A549 (cell line): Measurements from ENCODE around the gene CDC45. TPM values are rescaled to one million over a fixed set of nuclear protein-coding genes. Genes with fewer than 3 reads are reported as not detected.

Experiments
- ATAC-seq, 2 experiments: fragments of 200-7000 bp in 1 of 2; fragments of >200 bp in 1 of 2; cut with Nextera tagmentation in 1 of 2; cut with Tn5 transposase in 1 of 2; 3 replicates each; pipeline versions ENCODE4 v1.8.0 to v1.9.1; 2018 to 2020; ENCODE audit warnings: mild to moderate bottlenecking in 1 of 2, moderate library complexity in 1 of 2
- CTCF ChIA-PET: fragments of 300-600 bp; sonication (Branson Sonifier 250); formaldehyde crosslinking; extraction: SDS; loops from one replicate; lab custom pipeline; 2021; ENCODE audit warnings: antibody characterized with exemption, inconsistent platforms; lab: Yijun Ruan, JAX
- POLR2A ChIA-PET: fragments of 350-600 bp; formaldehyde crosslinking; extraction: SDS; loops from one replicate; lab custom pipeline; 2021; ENCODE audit warnings: antibody characterized with exemption, inconsistent platforms; lab: Yijun Ruan, JAX
- DNase-seq, 2 experiments: peaks; one replicate each; pipeline versions ENCODE4 v3.0.0 to v3.0.0-alpha.2; 2011 to 2016; ENCODE audit warnings: low read depth in 1 of 2, low spot score in 1 of 2
- FAIRE-seq: peaks from 2 replicates; lab custom pipeline; 2011; peaks lifted over from hg19 to GRCh38; lab: Jason Lieb, UNC
- H3K27ac ChIP-seq, 2 experiments: fragments of >200 bp; sonication (Bioruptor Twin); formaldehyde crosslinking; 3 replicates each; pipeline ENCODE4 v1.5.1; 2016 to 2017
- H3K4me1 ChIP-seq: fragments of >200 bp; sonication (Bioruptor Twin); formaldehyde crosslinking; 3 replicates; pipeline ENCODE4 v1.6.1; 2016
- H3K4me2 ChIP-seq: fragments of >200 bp; sonication (Bioruptor Twin); formaldehyde crosslinking; 3 replicates; pipeline ENCODE4 v1.6.1; 2016
- H3K4me3 ChIP-seq: fragments of >200 bp; sonication (Bioruptor Twin); formaldehyde crosslinking; 3 replicates; pipeline ENCODE4 v1.5.1; 2016
- H3K9me3 ChIP-seq: fragments of >200 bp; sonication (Bioruptor Twin); formaldehyde crosslinking; 3 replicates; pipeline ENCODE4 v1.6.1; 2016
- ATOH8 ChIP-seq: fragments of 250-450 bp; sonication (Bioruptor Pico); IDR thresholded peaks from 2 replicates; pipeline ENCODE4 v1.5.0; 2020; ENCODE audit warnings: low read depth, mild to moderate bottlenecking, moderate library complexity
- BCL3 ChIP-seq: fragments of >200 bp; sonication (Bioruptor Twin); formaldehyde crosslinking; IDR thresholded peaks from 3 replicates; pipeline ENCODE4 v1.6.1; 2016
- CEBPB ChIP-seq, 2 experiments: fragments of >200 bp in 1 of 2; sonication (Bioruptor Twin) in 1 of 2; formaldehyde crosslinking in 1 of 2; IDR thresholded peaks; 2 replicates each; pipeline ENCODE4 v1.6.1; 2012 to 2016
- CHD4 ChIP-seq: fragments of 200-600 bp; sonication (generic); IDR thresholded peaks from 2 replicates; pipeline ENCODE4 v1.6.1; 2016; ENCODE audit warnings: antibody characterized with exemption, mild to moderate bottlenecking, borderline replicate concordance
- EHF ChIP-seq: fragments of 250-450 bp; sonication (Bioruptor Pico); IDR thresholded peaks from 2 replicates; pipeline ENCODE4 v1.5.0; 2020; ENCODE audit warnings: mild to moderate bottlenecking
- ELK1 ChIP-seq: fragments of 150-350 bp; IDR thresholded peaks from 2 replicates; pipeline ENCODE4 v1.6.1; 2014; ENCODE audit warnings: low read depth, mild to moderate bottlenecking, low read length
- EP300 ChIP-seq, 2 experiments: fragments of >200 bp; sonication (Bioruptor Twin); formaldehyde crosslinking; IDR thresholded peaks; 2 replicates in 1 of 2; 3 replicates in 1 of 2; pipeline ENCODE4 v1.6.1; 2016 to 2017
- FOSB ChIP-seq: fragments of 250-450 bp; sonication (Bioruptor Pico); IDR thresholded peaks from 2 replicates; pipeline ENCODE4 v1.5.0; 2020; ENCODE audit warnings: mild to moderate bottlenecking, moderate library complexity
- FOXS1 ChIP-seq: fragments of 250-450 bp; sonication (Bioruptor Pico); IDR thresholded peaks from 2 replicates; pipeline ENCODE4 v1.5.0; 2020; ENCODE audit warnings: mild to moderate bottlenecking, moderate library complexity
- HES2 ChIP-seq: fragments of >200 bp; sonication (Bioruptor Twin); formaldehyde crosslinking; IDR thresholded peaks from 2 replicates; pipeline ENCODE4 v1.6.1; 2016
- HMGXB4 ChIP-seq: fragments of 250-450 bp; sonication (Bioruptor Pico); IDR thresholded peaks from 2 replicates; pipeline ENCODE4 v1.5.0; 2021; ENCODE audit warnings: mild to moderate bottlenecking, moderate library complexity, borderline replicate concordance
- HOXB13 ChIP-seq: fragments of 250-450 bp; sonication (Bioruptor Pico); IDR thresholded peaks from 2 replicates; pipeline ENCODE4 v1.5.0; 2020; ENCODE audit warnings: low read depth, mild to moderate bottlenecking, moderate library complexity
- JUN ChIP-seq, 2 experiments: fragments of >200 bp; sonication (Bioruptor Twin); formaldehyde crosslinking; IDR thresholded peaks; 2 replicates in 1 of 2; 3 replicates in 1 of 2; pipeline ENCODE4 v1.6.1; 2016 to 2017
- JUNB ChIP-seq: fragments of >200 bp; sonication (Bioruptor Twin); formaldehyde crosslinking; IDR thresholded peaks from 2 replicates; pipeline ENCODE4 v1.6.1; 2016
- MAX ChIP-seq: IDR thresholded peaks from 2 replicates; pipeline ENCODE4 v1.6.1; 2012
- MAZ ChIP-seq: fragments of 150-350 bp; IDR thresholded peaks from 2 replicates; pipeline ENCODE4 v1.6.1; 2014; ENCODE audit warnings: antibody characterized with exemption, low read depth, low read length, borderline replicate concordance
- NFE2L2 ChIP-seq: fragments of 150-350 bp; conservative IDR thresholded peaks from 2 replicates; pipeline ENCODE4 v1.6.1; 2014; ENCODE audit warnings: low read length
- PBX3 ChIP-seq: IDR thresholded peaks from 2 replicates; pipeline ENCODE4 v1.6.1; 2012
- RARB ChIP-seq: fragments of 250-450 bp; sonication (Bioruptor Pico); IDR thresholded peaks from 2 replicates; pipeline ENCODE4 v1.8.0; 2021; ENCODE audit warnings: mild to moderate bottlenecking, moderate library complexity
- RNF2 ChIP-seq: fragments of 200-600 bp; sonication (generic); IDR thresholded peaks from 2 replicates; pipeline ENCODE4 v1.6.1; 2016; ENCODE audit warnings: low read depth, mild to moderate bottlenecking, antibody characterized with exemption, moderate library complexity, borderline replicate concordance
- TP53 ChIP-seq: fragments of 250-450 bp; sonication (Bioruptor Pico); IDR thresholded peaks from 2 replicates; pipeline ENCODE4 v1.5.0; 2021; ENCODE audit warnings: mild to moderate bottlenecking, moderate library complexity
- ZC3H11A ChIP-seq: fragments of 450-650 bp; IDR thresholded peaks from 2 replicates; pipeline ENCODE4 v1.6.1; 2014; ENCODE audit warnings: antibody characterized with exemption, mild to moderate bottlenecking
- ZNF302 ChIP-seq: fragments of 250-450 bp; sonication (Bioruptor Pico); IDR thresholded peaks from 2 replicates; pipeline ENCODE4 v1.9.0; 2021; ENCODE audit warnings: inconsistent platforms, mild to moderate bottlenecking, moderate library complexity
- WGBS: methylation state at CpG from one replicate; pipeline ENCODE4 v1.1.6; 2017; ENCODE audit errors: missing lambda C conversion rate; 5-methylcytosine and 5-hydroxymethylcytosine counted together
- polyA plus RNA-seq, 4 experiments: library from polyadenylated mRNA; depleted of rRNA in 3 of 4; stranded (reverse); fragments of >200 nt; fragmentation: RNase III in 1 of 4; extraction: RNeasy Plus Mini Kit Qiagen cat#74134 plus additional on column Dnase treatment in 1 of 4; gene quantifications; 2 replicates in 3 of 4; 3 replicates in 1 of 4; pipeline ENCODE4 v1.2.3, GENCODE V29; 2011 to 2017

CDC45 gene
- polyA plus RNA-seq, 2 of the 4 experiments (the other 2 are of a cell fraction): 47.2 to 51.6 TPM

GRCh38 chr22:19509923-19510322, 30.2 kb downstream of the CDC45 start:
- no peak for ATAC-seq
- no peak for FAIRE-seq
- H3K9me3 ChIP-seq: no peaks in the 10 kb centered on the region
- H3K4me2 ChIP-seq: no peak overlapping the region
- H3K4me3 ChIP-seq: no peak overlapping the region
- ChIA-PET CTCF (interaction anchor here (0.8 kb wide), 1 partner anchor 12 kb away, joined by 3 read pairs; no protein-coding TSS in a partner anchor), POLR2A (no interaction called here)
- DNase-seq: no peak
- H3K27ac ChIP-seq: no peak overlapping the region
- H3K4me1 ChIP-seq: no peaks in the 10 kb centered on the region
- 97% methylated on average over 2 of the region's 2 CpGs for WGBS
- no peak for TF ChIP-seq CHD4
- no peak for TF ChIP-seq JUNB
- no peak for TF ChIP-seq EP300 (IDR thresholded peaks at IDR 0.05)
- no peak for TF ChIP-seq CEBPB (IDR thresholded peaks at IDR 0.05)
- TF ChIP-seq MAX: no peak
- no peak for TF ChIP-seq PBX3
- TF ChIP-seq HES2: no peak
- TF ChIP-seq FOXS1: no peak
- no peak for TF ChIP-seq RARB (CRISPR knock-in tag)
- TF ChIP-seq ELK1: no peak
- no peak for TF ChIP-seq ZNF302 (CRISPR knock-in tag)
- TF ChIP-seq MAZ: no peak
- TF ChIP-seq NFE2L2: no peak
- no peak for TF ChIP-seq TP53
- TF ChIP-seq HOXB13 (CRISPR knock-in tag): no peak
- TF ChIP-seq RNF2: no peak

GRCh38 chr22:19510919-19511341, 31.2 kb downstream of the CDC45 start:
- no peak for TF ChIP-seq EHF
- TF ChIP-seq CHD4: no peak
- no peak for TF ChIP-seq ATOH8 (CRISPR knock-in tag)
- no peak for TF ChIP-seq ZC3H11A
- no peak for TF ChIP-seq ELK1
- TF ChIP-seq FOSB (CRISPR knock-in tag): no peak
- no peak for TF ChIP-seq MAX
- TF ChIP-seq EP300 (IDR thresholded peaks at IDR 0.05): no peak
- TF ChIP-seq RARB (CRISPR knock-in tag): no peak
- TF ChIP-seq HMGXB4 (CRISPR knock-in tag): no peak
- no peak for TF ChIP-seq PBX3
- TF ChIP-seq BCL3: no peak
- TF ChIP-seq JUN (IDR thresholded peaks at IDR 0.05): no peak
- Histone ChIP-seq H3K27ac (no peak overlapping the region), H3K4me2 (no peak overlapping the region), H3K4me1 (no peaks in the 10 kb centered on the region), H3K4me3 (no peak overlapping the region), H3K9me3 (no peaks in the 10 kb centered on the region)
- WGBS: 91% methylated on average over 2 of the region's 2 CpGs
- DNase-seq (no peak), ATAC-seq (no peak), FAIRE-seq (no peak)
- POLR2A ChIA-PET: no interaction called here
- CTCF ChIA-PET: interaction anchor here (0.6 kb wide), 1 partner anchor 121 kb away, joined by 3 read pairs; no protein-coding TSS in a partner anchor
